ENCODE measurements around the gene NDE1. TPM values are rescaled to one million over a fixed set of nuclear protein-coding genes. Genes with fewer than 3 reads are reported as not detected.
A peak's percentile ranks its signal among the peaks of the same experiment; 100 is the strongest.

Gene NDE1
- total RNA-seq, 1 donor from 2014 or later, result 42.5 TPM

GRCh38 chr16:15765116-15765515 is 115.1 kb downstream of the NDE1 start:
- Mint-ChIP-seq H3K4me1 (ENCODE audit: low read depth) (no peaks in the 10 kb centered on the region), H3K4me3 (ENCODE audit: low read depth) (no peak overlapping the region), H3K36me3 (ENCODE audit: insufficient read depth) (no peaks in the 10 kb centered on the region), H3K9me3 (ENCODE audit: low read depth) (peaks cover 3% of the 10 kb centered on the region), H3K27me3 (peaks cover 18% of the 10 kb centered on the region), H3K27ac (no peak overlapping the region)
- TF ChIP-seq CTCF (IDR thresholded peaks at IDR 0.05; ENCODE audit: unreplicated experiment), result no peak
- no peak for DNase-seq (ENCODE audit: low spot score, unreplicated experiment)

- Mint-ChIP-seq H3K36me3 (ENCODE audit: insufficient read depth) (no peaks in the 10 kb centered on the region), H3K27ac (no peak overlapping the region), H3K4me3 (ENCODE audit: low read depth) (no peak overlapping the region), H3K4me1 (ENCODE audit: low read depth) (no peaks in the 10 kb centered on the region), H3K9me3 (ENCODE audit: low read depth) (peaks cover 3% of the 10 kb centered on the region), H3K27me3 (peaks cover 17% of the 10 kb centered on the region)
- TF ChIP-seq CTCF (IDR thresholded peaks at IDR 0.05; ENCODE audit: unreplicated experiment), result peak; percentile 66
- DNase-seq (ENCODE audit: low spot score, unreplicated experiment), result no peak
Measured at GRCh38 chr16:15765880-15766279, 115.8 kb downstream of the NDE1 start.

- no peak for TF ChIP-seq CTCF (IDR thresholded peaks at IDR 0.05; ENCODE audit: unreplicated experiment)
- H3K4me3 Mint-ChIP-seq (ENCODE audit: low read depth), result no peak overlapping the region
- no peak for DNase-seq (ENCODE audit: low spot score, unreplicated experiment)
- no peak overlapping the region for H3K27ac Mint-ChIP-seq
- peaks cover 3% of the 10 kb centered on the region for H3K9me3 Mint-ChIP-seq (ENCODE audit: low read depth)
- peaks cover 15% of the 10 kb centered on the region for H3K27me3 Mint-ChIP-seq
- H3K36me3 Mint-ChIP-seq (ENCODE audit: insufficient read depth), result no peaks in the 10 kb centered on the region
- H3K4me1 Mint-ChIP-seq (ENCODE audit: low read depth), result no peaks in the 10 kb centered on the region
Measured at GRCh38 chr16:15766918-15767317, 116.9 kb downstream of the NDE1 start.

GRCh38 chr16:15768201-15768600 is 118.2 kb downstream of the NDE1 start:
- Mint-ChIP-seq H3K27me3 (peaks cover 11% of the 10 kb centered on the region), H3K27ac (no peak overlapping the region), H3K4me3 (ENCODE audit: low read depth) (no peak overlapping the region), H3K9me3 (ENCODE audit: low read depth) (no peaks in the 10 kb centered on the region), H3K4me1 (ENCODE audit: low read depth) (no peaks in the 10 kb centered on the region), H3K36me3 (ENCODE audit: insufficient read depth) (no peaks in the 10 kb centered on the region)
- no peak for TF ChIP-seq CTCF (IDR thresholded peaks at IDR 0.05; ENCODE audit: unreplicated experiment)
- DNase-seq (ENCODE audit: low spot score, unreplicated experiment), result no peak

- no peak for TF ChIP-seq CTCF (IDR thresholded peaks at IDR 0.05; ENCODE audit: unreplicated experiment)
- Mint-ChIP-seq H3K9me3 (ENCODE audit: low read depth) (no peaks in the 10 kb centered on the region), H3K4me1 (ENCODE audit: low read depth) (no peaks in the 10 kb centered on the region), H3K4me3 (ENCODE audit: low read depth) (no peak overlapping the region), H3K27me3 (peaks cover 12% of the 10 kb centered on the region), H3K36me3 (ENCODE audit: insufficient read depth) (no peaks in the 10 kb centered on the region), H3K27ac (no peak overlapping the region)
- DNase-seq (ENCODE audit: low spot score, unreplicated experiment), result no peak
Measured at GRCh38 chr16:15769239-15769638, 119.2 kb downstream of the NDE1 start.
